GM12891 (cell line): ENCODE results near the gene SEZ6L2.

ENCODE experiments used
- POLR2A ChIP-seq: IDR thresholded peaks from 2 replicates; pipeline ENCODE4 v1.6.1; 2011; ENCODE audit warnings: low read depth, low read length, control low read depth
- POLR2AphosphoS5 ChIP-seq: IDR thresholded peaks from 2 replicates; pipeline ENCODE4 v1.6.1; 2011; ENCODE audit warnings: low read depth, low read length, control low read depth
- TAF1 ChIP-seq: IDR thresholded peaks from 2 replicates; pipeline ENCODE4 v1.6.1; 2011; ENCODE audit warnings: low read depth, low read length, control low read depth

GRCh38 chr16:29875206-29875605, 24.1 kb downstream of the SEZ6L2 start:
- TF ChIP-seq POLR2A: no peak
- TF ChIP-seq TAF1: no peak
- no peak for TF ChIP-seq POLR2AphosphoS5
